Thyroid gland (tissue), 4 donors: Measurements from ENCODE around the gene KATNAL1. TPM values are rescaled to one million over a fixed set of nuclear protein-coding genes. Genes with fewer than 3 reads are reported as not detected.
A peak's percentile ranks its signal among the peaks of the same experiment; 100 is the strongest.

Source experiments
- DNase-seq, 2 donors: peaks; one replicate each; pipeline ENCODE4 v3.0.0-alpha.2; 2019
- H3K27ac ChIP-seq, 3 donors: fragments of 200-600 bp; sonication (generic); 1 replicate in 2 of 3; 2 replicates in 1 of 3; pipeline ENCODE4 v1.5.1; 2016 to 2019; ENCODE audit warnings: mild to moderate bottlenecking in 1 of 3, moderate library complexity in 1 of 3
- H3K27me3 ChIP-seq: fragments of 200-600 bp; sonication (generic); one replicate; pipeline ENCODE4 v1.5.1; 2019
- H3K36me3 ChIP-seq, 2 donors: fragments of 200-600 bp; sonication (generic); one replicate each; pipeline ENCODE4 v1.5.1; 2016 to 2019
- H3K4me1 ChIP-seq, 2 donors: fragments of 200-600 bp; sonication (generic); one replicate each; pipeline ENCODE4 v1.5.1; 2017 to 2019
- H3K4me3 ChIP-seq, 3 donors: fragments of 200-600 bp; sonication (generic); replicated peaks in 1 of 3; 1 replicate in 2 of 3; 2 replicates in 1 of 3; pipeline ENCODE4 v1.5.1; 2016; ENCODE audit warnings: mild to moderate bottlenecking in 1 of 3
- H3K9me3 ChIP-seq: fragments of 200-600 bp; sonication (generic); one replicate; pipeline ENCODE4 v1.5.1; 2017
- POLR2A ChIP-seq, 2 donors: fragments of 450-650 bp; IDR thresholded peaks; one replicate each; pipeline ENCODE4 v1.6.1; 2017; ENCODE audit warnings: antibody characterized with exemption in 2 of 2, mild to moderate bottlenecking in 2 of 2, moderate library complexity in 1 of 2
- WGBS, 2 donors: methylation state at CpG; one replicate each; pipeline ENCODE4 v1.1.5; 2017; 5-methylcytosine and 5-hydroxymethylcytosine counted together
- intact Hi-C: fragments of 100-400 bp; cut with DNase I; formaldehyde crosslinking; loops from one replicate; pipeline ENCODE4 v1.15.1; 2023
- total RNA-seq, 4 donors: library from RNA; depleted of rRNA; stranded (reverse); fragments of >200 nt; gene quantifications; one replicate each; pipeline ENCODE4 v1.2.3, GENCODE V29; 2016
- TF ChIP-seq, protein P1 (sequence below), 6 experiments: fragments of 200-600 bp in 3 of 6; fragments of 450-650 bp in 3 of 6; sonication (generic) in 3 of 6; IDR thresholded peaks; one replicate each; pipeline ENCODE4 v1.5.1; 2016 to 2019; ENCODE audit warnings: antibody characterized with exemption in 6 of 6, mild to moderate bottlenecking in 2 of 6, inconsistent platforms in 1 of 6, moderate library complexity in 1 of 6

KATNAL1 gene
- total RNA-seq, 4 donors from 2014 or later, result 8.0 to 25.7 (median 9.5) TPM

DNA sequence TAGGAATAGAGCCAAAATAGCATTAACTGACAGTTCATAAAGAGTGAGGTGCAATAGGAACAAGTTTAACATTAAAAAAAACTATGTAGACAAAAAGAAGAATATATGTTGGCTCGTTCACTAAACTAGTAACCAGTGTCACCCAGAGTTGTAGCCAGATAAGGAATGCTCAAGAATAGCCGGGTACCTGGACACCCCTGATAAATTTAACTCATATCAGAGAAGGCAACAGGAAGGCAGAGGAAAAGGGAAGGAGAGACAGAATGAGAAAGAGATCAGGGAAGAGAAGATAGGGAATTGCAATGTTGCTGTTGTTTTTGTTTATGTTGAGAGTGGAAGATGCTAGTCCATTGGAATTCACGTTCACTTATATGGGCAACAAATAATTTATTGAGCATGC, 31.6 kb upstream of the KATNAL1 start:
- Histone ChIP-seq H3K36me3 (no peaks in the 10 kb centered on the region), H3K4me3 (no peak overlapping the region), H3K9me3 (no peaks in the 10 kb centered on the region), H3K27ac (no peak overlapping the region), H3K4me1 (peaks cover 19 to 28% of the 10 kb centered on the region in 2 donors), H3K27me3 (no peaks in the 10 kb centered on the region)
- TF ChIP-seq, protein P1, sequence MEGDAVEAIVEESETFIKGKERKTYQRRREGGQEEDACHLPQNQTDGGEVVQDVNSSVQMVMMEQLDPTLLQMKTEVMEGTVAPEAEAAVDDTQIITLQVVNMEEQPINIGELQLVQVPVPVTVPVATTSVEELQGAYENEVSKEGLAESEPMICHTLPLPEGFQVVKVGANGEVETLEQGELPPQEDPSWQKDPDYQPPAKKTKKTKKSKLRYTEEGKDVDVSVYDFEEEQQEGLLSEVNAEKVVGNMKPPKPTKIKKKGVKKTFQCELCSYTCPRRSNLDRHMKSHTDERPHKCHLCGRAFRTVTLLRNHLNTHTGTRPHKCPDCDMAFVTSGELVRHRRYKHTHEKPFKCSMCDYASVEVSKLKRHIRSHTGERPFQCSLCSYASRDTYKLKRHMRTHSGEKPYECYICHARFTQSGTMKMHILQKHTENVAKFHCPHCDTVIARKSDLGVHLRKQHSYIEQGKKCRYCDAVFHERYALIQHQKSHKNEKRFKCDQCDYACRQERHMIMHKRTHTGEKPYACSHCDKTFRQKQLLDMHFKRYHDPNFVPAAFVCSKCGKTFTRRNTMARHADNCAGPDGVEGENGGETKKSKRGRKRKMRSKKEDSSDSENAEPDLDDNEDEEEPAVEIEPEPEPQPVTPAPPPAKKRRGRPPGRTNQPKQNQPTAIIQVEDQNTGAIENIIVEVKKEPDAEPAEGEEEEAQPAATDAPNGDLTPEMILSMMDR (IDR thresholded peaks at IDR 0.05), result no peak
- TF ChIP-seq POLR2A (IDR thresholded peaks at IDR 0.05), result no peak
- intact Hi-C loops, result no loop called here
- DNase-seq, result no peak
- 95 to 96% methylated on average over 3 of the region's 3 CpGs for WGBS, 2 donors

DNA sequence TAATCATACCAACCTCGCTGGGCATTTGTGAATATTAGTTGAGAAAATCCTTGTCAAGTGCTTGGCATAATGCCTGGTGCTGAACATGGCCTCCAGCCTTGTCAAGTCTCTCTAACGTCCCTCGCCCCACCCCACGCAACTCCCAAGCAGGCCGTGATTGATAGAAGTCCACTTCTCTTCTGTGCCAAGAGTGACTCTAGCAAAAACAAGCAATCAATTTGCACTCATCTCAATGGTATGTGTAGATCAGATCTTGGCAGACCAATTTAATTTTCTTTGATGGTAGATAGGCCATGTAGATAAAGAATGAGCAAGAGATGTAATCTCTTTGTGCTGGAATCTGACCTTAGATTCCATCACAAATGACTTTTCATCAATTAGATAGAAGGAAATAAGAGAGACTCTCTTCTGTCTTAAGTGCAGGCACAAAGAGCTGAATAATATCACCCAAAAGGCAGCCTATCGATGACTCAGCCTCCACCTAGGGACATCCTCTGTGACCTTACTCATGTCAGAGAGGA, 31.0 kb upstream of the KATNAL1 start:
- DNase-seq, result no peak
- Histone ChIP-seq H3K4me3 (no peak overlapping the region), H3K4me1 (peaks cover 19 to 28% of the 10 kb centered on the region in 2 donors), H3K27ac (no peak overlapping the region), H3K9me3 (no peaks in the 10 kb centered on the region), H3K36me3 (no peaks in the 10 kb centered on the region), H3K27me3 (no peaks in the 10 kb centered on the region)
- 71 to 79% methylated on average over 6 of the region's 6 CpGs for WGBS, 2 donors
- intact Hi-C loops, result no loop called here
- no peak for TF ChIP-seq POLR2A (IDR thresholded peaks at IDR 0.05)
- TF ChIP-seq, protein P1 (IDR thresholded peaks at IDR 0.05), result no peak

DNA sequence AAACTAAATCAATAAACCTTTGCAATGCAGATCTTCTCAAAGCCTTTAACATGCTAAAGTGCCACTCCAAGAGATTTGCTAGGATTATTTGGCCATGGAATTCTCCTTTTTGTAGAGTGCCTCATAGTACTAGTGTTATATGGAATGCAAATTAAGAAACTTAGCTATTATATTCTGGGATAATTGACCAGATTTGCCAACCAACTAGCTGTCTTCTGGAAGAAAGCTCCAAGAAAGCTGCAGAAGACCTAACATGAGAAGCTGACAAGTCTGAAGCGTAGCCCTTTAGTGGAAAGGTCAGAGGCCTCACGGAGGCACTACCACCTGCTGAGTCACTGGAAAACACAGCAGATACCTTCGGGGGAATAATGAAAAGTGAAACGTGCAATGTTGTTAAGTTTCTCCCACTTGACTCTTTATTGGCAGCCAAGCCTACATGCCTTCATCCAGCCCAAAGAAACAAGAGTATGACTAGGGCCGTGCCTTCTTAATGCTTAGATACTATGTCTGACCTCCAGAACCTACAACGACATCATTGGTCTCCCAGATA, 29.8 kb upstream of the KATNAL1 start:
- no peak for DNase-seq
- Histone ChIP-seq H3K27me3 (no peaks in the 10 kb centered on the region), H3K9me3 (no peaks in the 10 kb centered on the region), H3K36me3 (no peaks in the 10 kb centered on the region), H3K4me3 (no peak overlapping the region), H3K27ac (no peak overlapping the region), H3K4me1 (peaks cover 15 to 25% of the 10 kb centered on the region in 2 donors)
- TF ChIP-seq, protein P1 (IDR thresholded peaks at IDR 0.05), result no peak
- TF ChIP-seq POLR2A (IDR thresholded peaks at IDR 0.05), result no peak
- intact Hi-C loops, result no loop called here
- WGBS, 2 donors, result 56 to 57% methylated on average over 6 of the region's 6 CpGs

DNA sequence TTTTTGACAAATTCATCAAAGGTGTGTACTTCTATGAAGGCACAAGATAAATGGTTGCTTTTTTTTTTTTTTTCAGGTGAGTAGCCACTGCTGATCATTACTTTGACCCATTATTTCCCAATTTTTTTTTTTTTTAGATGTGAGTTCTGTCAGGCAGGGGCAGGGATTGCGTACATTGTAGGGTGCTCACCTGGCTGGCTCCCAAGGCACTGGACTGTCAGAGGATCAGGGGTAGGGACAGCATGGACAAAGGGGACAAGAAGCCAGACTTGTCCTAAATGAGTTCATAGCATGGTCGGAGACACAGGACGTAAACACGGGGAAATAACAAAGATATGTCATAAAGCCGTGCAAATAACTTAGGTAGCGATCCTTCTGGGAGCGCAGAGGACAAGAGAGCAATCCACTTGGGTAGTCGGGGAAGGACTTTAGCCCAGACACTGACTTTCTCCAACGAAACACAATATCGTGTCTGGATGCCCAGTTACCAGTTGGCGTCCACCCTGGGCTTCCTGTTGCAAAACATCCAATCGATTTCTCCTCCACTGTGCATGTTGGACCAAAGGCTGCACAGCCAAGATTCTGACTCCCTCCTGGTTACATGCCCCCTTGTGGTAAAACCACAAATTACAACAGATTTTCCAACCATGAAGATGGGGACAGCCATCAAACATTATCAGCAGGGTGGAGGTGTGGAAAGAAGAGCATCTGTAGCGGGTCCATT, 27.5 kb upstream of the KATNAL1 start:
- H3K36me3 ChIP-seq, result no peaks in the 10 kb centered on the region
- intact Hi-C loops, result no loop called here
- WGBS, 2 donors, result 82 to 88% methylated on average over 12 to 13 of the region's 13 CpGs

More for the DNA sequence above, 27.5 kb upstream of the KATNAL1 start:
- H3K4me1 ChIP-seq, result peaks cover 2 to 4% of the 10 kb centered on the region in 2 donors
- H3K9me3 ChIP-seq, result no peaks in the 10 kb centered on the region
- H3K27ac ChIP-seq, result no peak overlapping the region
- DNase-seq, result no peak
- TF ChIP-seq POLR2A (IDR thresholded peaks at IDR 0.05), result no peak
- TF ChIP-seq, protein P1 (IDR thresholded peaks at IDR 0.05), result peak in 4 of 6 experiments; percentile 14 to 36 (median 22)
- no peak overlapping the region for H3K4me3 ChIP-seq
- H3K27me3 ChIP-seq, result no peaks in the 10 kb centered on the region
